Left lung (tissue), 10 donors: Measurements from ENCODE around the gene ULK1. TPM values are rescaled to one million over a fixed set of nuclear protein-coding genes. Genes with fewer than 3 reads are reported as not detected.

Experiments used
- ATAC-seq: fragments of 200-7000 bp; cut with Tn5 transposase; one replicate; pipeline ENCODE4 v1.9.1; 2020; ENCODE audit warnings: moderate library complexity
- DNase-seq, 4 donors: peaks; one replicate each; pipeline ENCODE4 v3.0.0-alpha.2; 2013 to 2020
- H3K27ac ChIP-seq, 2 donors: fragments of 200-600 bp; sonication (generic) in 1 of 2; one replicate each; pipeline versions ENCODE4 v1.5.0 to v1.8.0; 2020 to 2021
- H3K27me3 ChIP-seq, 2 donors: fragments of 200-600 bp; sonication (generic) in 1 of 2; one replicate each; pipeline versions ENCODE4 v1.5.0 to v1.8.0; 2020 to 2021
- H3K36me3 ChIP-seq, 2 donors: fragments of 200-600 bp; sonication (generic) in 1 of 2; one replicate each; pipeline versions ENCODE4 v1.5.0 to v1.8.0; 2020 to 2021
- H3K4me1 ChIP-seq, 2 donors: fragments of 200-600 bp; one replicate each; pipeline ENCODE4 v1.8.0; 2021
- H3K4me3 ChIP-seq, 2 donors: fragments of 200-600 bp; sonication (generic) in 1 of 2; one replicate each; pipeline versions ENCODE4 v1.5.0 to v1.8.0; 2020 to 2021; ENCODE audit warnings: mild to moderate bottlenecking in 1 of 2
- H3K9me3 ChIP-seq, 2 donors: fragments of 200-600 bp; sonication (generic) in 1 of 2; one replicate each; pipeline versions ENCODE4 v1.5.0 to v1.8.0; 2020 to 2021
- CTCF ChIP-seq, 2 donors: fragments of 200-600 bp; sonication (generic) in 1 of 2; IDR thresholded peaks; one replicate each; pipeline versions ENCODE4 v1.5.0 to v1.8.0; 2021; ENCODE audit warnings: antibody characterized with exemption in 2 of 2
- intact Hi-C, 2 donors: fragments of 100-400 bp; cut with DNase I; formaldehyde crosslinking; loops; one replicate each; pipeline versions ENCODE4 v1.11.2 to v1.14.2; 2022
- polyA plus RNA-seq, 6 donors: library from polyadenylated mRNA; unstranded; fragments of 120-200 nt; gene quantifications; one replicate each; pipeline ENCODE4 v1.2.1, GENCODE V29; 2013; ENCODE audit not compliant: insufficient read length in 6 of 6
- total RNA-seq, 2 donors: library from RNA; stranded (reverse); fragmentation: NEBNext Ultra II Directional; extraction: Animal tissue kit (Norgen Biotek cat#: 25700); gene quantifications; one replicate each; pipeline ENCODE4 v1.2.1, GENCODE V29; 2021
- donor health status: DM: no; HTN: yes; CAD: no.
- donor health status: DM: no; HTN: no; CAD: no.

The ULK1 gene
- total and polyA plus RNA-seq, 8 donors = 21.6 to 38.7 (median 28.9) TPM

DNA sequence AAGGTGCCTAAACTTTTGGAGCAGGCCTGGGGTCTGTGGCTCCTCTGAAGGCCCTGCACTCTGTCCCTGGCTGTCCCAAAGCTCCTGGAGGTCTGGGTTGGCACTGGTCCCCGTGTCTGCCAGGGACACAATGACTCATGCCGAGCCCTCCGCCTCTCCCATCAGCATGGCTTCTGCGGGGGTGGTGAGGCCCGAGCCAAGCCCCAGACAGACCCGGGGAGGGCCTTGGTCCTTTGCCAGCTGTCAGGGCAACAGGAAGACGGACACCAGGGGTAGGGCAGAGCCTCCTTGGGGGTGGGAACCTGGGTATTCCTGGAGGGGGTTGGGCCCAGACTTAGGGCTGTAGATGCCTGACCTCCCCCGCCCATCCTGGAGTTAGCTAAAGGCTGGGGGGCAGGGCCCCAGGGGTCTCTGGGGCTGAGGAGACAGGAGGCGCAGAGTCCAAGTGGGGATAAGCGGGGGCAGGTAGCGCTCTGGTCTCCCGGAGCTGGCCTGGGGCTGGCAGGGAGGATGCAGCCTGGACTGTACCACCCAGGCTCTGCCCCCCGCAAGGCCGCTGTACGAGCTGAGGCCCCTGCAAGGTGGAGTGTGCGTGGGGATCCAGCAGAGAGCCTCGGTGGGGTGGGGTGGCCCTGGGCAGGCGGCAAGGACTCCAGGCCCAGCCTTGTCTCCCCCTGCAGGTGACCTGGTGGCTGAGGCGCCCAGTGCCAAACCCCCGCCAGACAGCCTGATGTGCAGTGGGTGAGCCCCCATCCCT, 18.3 kb downstream of the ULK1 start:
- intact Hi-C loops = no loop called here
- Histone ChIP-seq H3K4me1 (peaks cover 0 to 8% of the 10 kb centered on the region in 2 donors), H3K9me3 (no peaks in the 10 kb centered on the region), H3K27me3 (no peaks in the 10 kb centered on the region), H3K4me3 (no peak overlapping the region), H3K36me3 (peaks cover 0 to 97% of the 10 kb centered on the region in 2 donors), H3K27ac (no peak overlapping the region)
- no peak for TF ChIP-seq CTCF (IDR thresholded peaks at IDR 0.05)
- peak in 2 of 4 donors; percentile 63 to 68 for DNase-seq
- peak; percentile 39 for ATAC-seq

GRCh38 chr12:131913666-131914065, 19.2 kb downstream of the ULK1 start:
- H3K4me1 ChIP-seq = peaks cover 0 to 8% of the 10 kb centered on the region in 2 donors
- no peak overlapping the region for H3K27ac ChIP-seq
- H3K36me3 ChIP-seq = peaks cover 0 to 94% of the 10 kb centered on the region in 2 donors
- no peaks in the 10 kb centered on the region for H3K9me3 ChIP-seq
- ATAC-seq = no peak
- H3K27me3 ChIP-seq = no peaks in the 10 kb centered on the region
- intact Hi-C loops = no loop called here
- no peak for TF ChIP-seq CTCF (IDR thresholded peaks at IDR 0.05)
- H3K4me3 ChIP-seq = no peak overlapping the region
- peak in 1 of 4 donors; percentile 55 for DNase-seq

- H3K4me1 ChIP-seq = peaks cover 0 to 8% of the 10 kb centered on the region in 2 donors
- H3K27me3 ChIP-seq = no peaks in the 10 kb centered on the region
- no peak for TF ChIP-seq CTCF (IDR thresholded peaks at IDR 0.05)
- no peak for DNase-seq
- ATAC-seq = no peak
- no peaks in the 10 kb centered on the region for H3K9me3 ChIP-seq
- H3K4me3 ChIP-seq = no peak overlapping the region
- peaks cover 0 to 92% of the 10 kb centered on the region in 2 donors for H3K36me3 ChIP-seq
- intact Hi-C loops = no loop called here
- H3K27ac ChIP-seq = no peak overlapping the region
Observed at GRCh38 chr12:131914179-131914702, 19.8 kb downstream of the ULK1 start.

GRCh38 chr12:131915000-131915689, 20.7 kb downstream of the ULK1 start:
- Histone ChIP-seq H3K27ac (no peak overlapping the region), H3K27me3 (no peaks in the 10 kb centered on the region), H3K9me3 (no peaks in the 10 kb centered on the region), H3K4me1 (peaks cover 0 to 8% of the 10 kb centered on the region in 2 donors), H3K4me3 (no peak overlapping the region), H3K36me3 (peaks cover 0 to 92% of the 10 kb centered on the region in 2 donors)
- no peak for DNase-seq
- no peak for ATAC-seq
- no peak for TF ChIP-seq CTCF (IDR thresholded peaks at IDR 0.05)
- intact Hi-C loops = no loop called here

- H3K36me3 ChIP-seq = peaks cover 0 to 92% of the 10 kb centered on the region in 2 donors
- H3K4me3 ChIP-seq = no peak overlapping the region
- peaks cover 0 to 8% of the 10 kb centered on the region in 2 donors for H3K4me1 ChIP-seq
- ATAC-seq (no peak), DNase-seq (peak in 1 of 4 donors; percentile 75)
- no peaks in the 10 kb centered on the region for H3K27me3 ChIP-seq
- no peak overlapping the region for H3K27ac ChIP-seq
- H3K9me3 ChIP-seq = no peaks in the 10 kb centered on the region
- intact Hi-C loops = no loop called here
- no peak for TF ChIP-seq CTCF (IDR thresholded peaks at IDR 0.05)
Observed at GRCh38 chr12:131915823-131916222, 21.4 kb downstream of the ULK1 start.
